H9 (cell line): Measurements from ENCODE around the gene CCR1. TPM values are rescaled to one million over a fixed set of nuclear protein-coding genes. Genes with fewer than 3 reads are reported as not detected.

Source experiments
- DNase-seq: peaks from one replicate; pipeline ENCODE4 v3.0.0-alpha.2; 2017
- H2AFZ ChIP-seq: one replicate; pipeline ENCODE4 v1.6.1; 2013; ENCODE audit warnings: mild to moderate bottlenecking, low read length, control low read depth, moderate library complexity
- H2AK5ac ChIP-seq: 2 replicates; pipeline ENCODE4 v1.6.1; 2013; ENCODE audit warnings: low read length, control low read depth, mixed read lengths; ENCODE audit not compliant: insufficient read length
- H2BK120ac ChIP-seq: one replicate; pipeline ENCODE4 v1.6.1; 2013; ENCODE audit warnings: low read depth, mild to moderate bottlenecking, low read length, control low read depth, inconsistent platforms; ENCODE audit not compliant: poor library complexity, severe bottlenecking
- H2BK12ac ChIP-seq: 2 replicates; pipeline ENCODE4 v1.6.1; 2013; ENCODE audit warnings: low read length, control low read depth, mixed read lengths, low read depth; ENCODE audit not compliant: insufficient read length
- H2BK15ac ChIP-seq: 2 replicates; pipeline ENCODE4 v1.6.1; 2013; ENCODE audit warnings: low read depth, low read length, control low read depth
- H2BK20ac ChIP-seq: one replicate; pipeline ENCODE4 v1.6.1; 2013; ENCODE audit warnings: low read depth, mild to moderate bottlenecking, low read length, control low read depth, inconsistent platforms; ENCODE audit not compliant: poor library complexity, severe bottlenecking
- H2BK5ac ChIP-seq: 2 replicates; pipeline ENCODE4 v1.6.1; 2013; ENCODE audit warnings: low read length, control low read depth, mixed read lengths; ENCODE audit not compliant: insufficient read length
- H3K14ac ChIP-seq: 2 replicates; pipeline ENCODE4 v1.6.1; 2013; ENCODE audit warnings: low read length, control low read depth; ENCODE audit not compliant: insufficient read depth
- H3K18ac ChIP-seq: 2 replicates; pipeline ENCODE4 v1.6.1; 2013; ENCODE audit warnings: low read depth, mild to moderate bottlenecking, mixed read lengths, low read length, control low read depth; ENCODE audit not compliant: insufficient read length
- H3K23ac ChIP-seq: 2 replicates; pipeline ENCODE4 v1.6.1; 2013; ENCODE audit warnings: low read length, control low read depth, mixed read lengths, low read depth; ENCODE audit not compliant: insufficient read length
- H3K23me2 ChIP-seq: 2 replicates; pipeline ENCODE4 v1.6.1; 2013; ENCODE audit warnings: low read depth, mild to moderate bottlenecking, mixed read lengths, low read length, control low read depth; ENCODE audit not compliant: insufficient read length, poor library complexity, severe bottlenecking
- H3K27ac ChIP-seq: 2 replicates; pipeline ENCODE4 v1.5.1; 2013; ENCODE audit warnings: low read length, control low read depth, mixed read lengths, low read depth; ENCODE audit not compliant: insufficient read length
- H3K27me3 ChIP-seq: 2 replicates; pipeline ENCODE4 v1.6.1; 2013; ENCODE audit warnings: low read length, control low read depth, inconsistent platforms; ENCODE audit not compliant: insufficient read depth
- H3K4ac ChIP-seq: 2 replicates; pipeline ENCODE4 v1.6.1; 2013; ENCODE audit warnings: low read depth, mild to moderate bottlenecking, control low read depth, inconsistent platforms, low read length, moderate library complexity
- H3K4me1 ChIP-seq: 2 replicates; pipeline ENCODE4 v1.6.1; 2013; ENCODE audit warnings: low read length, control low read depth, inconsistent platforms; ENCODE audit not compliant: insufficient read depth
- H3K4me2 ChIP-seq: 2 replicates; pipeline ENCODE4 v1.6.1; 2013; ENCODE audit warnings: low read length, control low read depth, mixed read lengths; ENCODE audit not compliant: insufficient read length, insufficient read depth
- H3K56ac ChIP-seq: 2 replicates; pipeline ENCODE4 v1.6.1; 2013; ENCODE audit warnings: low read depth, mild to moderate bottlenecking, mixed read lengths, low read length, control low read depth; ENCODE audit not compliant: insufficient read length
- H3K79me1 ChIP-seq: 2 replicates; pipeline ENCODE4 v1.6.1; 2013; ENCODE audit warnings: low read depth, mild to moderate bottlenecking, moderate library complexity, low read length, control low read depth, inconsistent platforms; ENCODE audit not compliant: insufficient read depth, poor library complexity, severe bottlenecking
- H3K79me2 ChIP-seq: 2 replicates; pipeline ENCODE4 v1.6.1; 2013; ENCODE audit warnings: low read length, control low read depth, inconsistent platforms; ENCODE audit not compliant: insufficient read depth
- H3K9ac ChIP-seq: 2 replicates; pipeline ENCODE4 v1.6.1; 2013; ENCODE audit warnings: low read length, control low read depth, mixed read lengths; ENCODE audit not compliant: insufficient read length; ENCODE audit errors: extremely low read depth
- H3K9me3 ChIP-seq: one replicate; pipeline ENCODE4 v1.6.1; 2013; ENCODE audit warnings: low read depth, low read length, inconsistent platforms; ENCODE audit not compliant: control insufficient read depth
- H3T11ph ChIP-seq: one replicate; pipeline ENCODE4 v1.6.1; 2013; ENCODE audit warnings: mild to moderate bottlenecking, low read length, control low read depth, inconsistent platforms
- H4K20me1 ChIP-seq: one replicate; pipeline ENCODE4 v1.6.1; 2013; ENCODE audit not compliant: control insufficient read depth, insufficient read length, insufficient read depth
- H4K5ac ChIP-seq: 2 replicates; pipeline ENCODE4 v1.6.1; 2013; ENCODE audit warnings: low read depth, mild to moderate bottlenecking, mixed read lengths, low read length, control low read depth; ENCODE audit not compliant: insufficient read length
- H4K8ac ChIP-seq: replicated peaks from 2 replicates; pipeline ENCODE4 v1.6.1; 2013; ENCODE audit warnings: low read length, control low read depth, mixed read lengths, low read depth; ENCODE audit not compliant: insufficient read length
- H4K91ac ChIP-seq: 2 replicates; pipeline ENCODE4 v1.6.1; 2013; ENCODE audit warnings: low read depth, mild to moderate bottlenecking, moderate library complexity, mixed read lengths, low read length, control low read depth; ENCODE audit not compliant: insufficient read length
- H3K27ac Mint-ChIP-seq, 3 experiments: 2 replicates in 2 of 3; 3 replicates in 1 of 3; pipeline ENCODE4 v1.8.0; 2020 to 2021; ENCODE audit warnings: mixed read lengths in 3 of 3, mild to moderate bottlenecking in 1 of 3, moderate library complexity in 1 of 3
- H3K27me3 Mint-ChIP-seq: 2 replicates; pipeline ENCODE4 v1.8.0; 2021; ENCODE audit warnings: low read depth, mild to moderate bottlenecking, moderate library complexity, mixed read lengths
- H3K36me3 Mint-ChIP-seq, 3 experiments: 2 replicates in 2 of 3; 3 replicates in 1 of 3; pipeline ENCODE4 v1.8.0; 2020 to 2021; ENCODE audit warnings: low read depth in 3 of 3, mixed read lengths in 3 of 3; ENCODE audit not compliant: insufficient read depth in 1 of 3
- H3K4me1 Mint-ChIP-seq, 2 experiments: 2 replicates each; pipeline ENCODE4 v1.8.0; 2020; ENCODE audit warnings: mixed read lengths in 2 of 2
- H3K4me3 Mint-ChIP-seq, 2 experiments: 2 replicates in 1 of 2; 3 replicates in 1 of 2; pipeline ENCODE4 v1.8.0; 2020 to 2021; ENCODE audit warnings: mild to moderate bottlenecking in 2 of 2, mixed read lengths in 2 of 2, moderate library complexity in 1 of 2
- H3K9me3 Mint-ChIP-seq, 2 experiments: 2 replicates in 1 of 2; 3 replicates in 1 of 2; pipeline ENCODE4 v1.8.0; 2020; ENCODE audit warnings: mild to moderate bottlenecking in 2 of 2, mixed read lengths in 2 of 2, moderate library complexity in 1 of 2
- WGBS: extraction: QIAGEN DNeasy Blood & Tissue Kit; methylation state at CpG from one replicate; pipeline ENCODE4 v1.1.7; 2013; ENCODE audit warnings: missing lambda C conversion rate, low lambda C conversion rate, mixed read lengths; ENCODE audit not compliant: insufficient read length; ENCODE audit errors: extremely low coverage; 5-methylcytosine and 5-hydroxymethylcytosine counted together
- total RNA-seq: library from RNA; stranded (reverse); gene quantifications from 2 replicates; pipeline ENCODE4 v1.2.1, GENCODE V29; 2021
- TF ChIP-seq, protein P1 (sequence below): fragments of 200-600 bp; sonication (generic); conservative IDR thresholded peaks from 3 replicates; pipeline ENCODE4 v1.8.0; 2021; ENCODE audit warnings: antibody characterized with exemption, mild to moderate bottlenecking

The CCR1 gene
- total RNA-seq, 1 experiment from 2014 or later, result not detected

DNA sequence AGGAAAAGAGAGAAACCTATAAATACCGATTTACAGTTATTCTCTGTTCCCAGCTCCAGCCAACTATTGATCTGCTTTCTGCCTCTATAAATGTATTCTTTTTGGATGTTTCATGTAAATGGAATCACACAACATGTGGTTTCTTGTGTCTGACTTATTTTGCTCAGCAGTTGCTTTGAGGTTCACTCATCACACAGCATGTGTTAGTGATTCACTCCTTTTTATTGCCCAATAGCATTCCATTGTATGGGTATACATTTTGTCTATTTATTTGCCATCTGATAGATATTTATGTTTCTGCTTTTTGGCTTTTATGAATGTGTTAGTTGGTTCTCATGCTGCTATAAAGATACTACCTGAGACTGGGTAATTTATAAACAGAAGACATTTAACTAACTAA lies 23.6 kb downstream of the CCR1 start:
- H3K4me1 ChIP-seq, result no peaks in the 10 kb centered on the region
- Mint-ChIP-seq H3K9me3 (peaks cover 5 to 11% of the 10 kb centered on the region in 2 experiments; a peak in 3 of 5 replicates), H3K27me3 (no peaks in the 10 kb centered on the region), H3K4me1 (no peaks in the 10 kb centered on the region), H3K27ac (no peak overlapping the region), H3K36me3 (no peaks in the 10 kb centered on the region), H3K4me3 (no peak overlapping the region)
- H2AK5ac ChIP-seq, result no peak overlapping the region
- no peaks in the 10 kb centered on the region for H3K79me1 ChIP-seq
- no peak overlapping the region for H3K4ac ChIP-seq
- H3K23ac ChIP-seq, result no peak overlapping the region
- no peaks in the 10 kb centered on the region for H4K20me1 ChIP-seq
- no CpG with 5 or more reads among the region's 1 CpG for WGBS
- no peaks in the 10 kb centered on the region for H3K79me2 ChIP-seq
- H2BK12ac ChIP-seq, result no peak overlapping the region
- H2BK120ac ChIP-seq, result no peak overlapping the region
- H4K8ac ChIP-seq, result no peak overlapping the region
- no peak overlapping the region for H2AFZ ChIP-seq
- H4K91ac ChIP-seq, result no peak overlapping the region
- no peak overlapping the region for H3K4me2 ChIP-seq
- no peaks in the 10 kb centered on the region for H3K23me2 ChIP-seq
- no peak overlapping the region for H3K18ac ChIP-seq
- H3K9me3 ChIP-seq, result no peaks in the 10 kb centered on the region
- TF ChIP-seq, protein P1, sequence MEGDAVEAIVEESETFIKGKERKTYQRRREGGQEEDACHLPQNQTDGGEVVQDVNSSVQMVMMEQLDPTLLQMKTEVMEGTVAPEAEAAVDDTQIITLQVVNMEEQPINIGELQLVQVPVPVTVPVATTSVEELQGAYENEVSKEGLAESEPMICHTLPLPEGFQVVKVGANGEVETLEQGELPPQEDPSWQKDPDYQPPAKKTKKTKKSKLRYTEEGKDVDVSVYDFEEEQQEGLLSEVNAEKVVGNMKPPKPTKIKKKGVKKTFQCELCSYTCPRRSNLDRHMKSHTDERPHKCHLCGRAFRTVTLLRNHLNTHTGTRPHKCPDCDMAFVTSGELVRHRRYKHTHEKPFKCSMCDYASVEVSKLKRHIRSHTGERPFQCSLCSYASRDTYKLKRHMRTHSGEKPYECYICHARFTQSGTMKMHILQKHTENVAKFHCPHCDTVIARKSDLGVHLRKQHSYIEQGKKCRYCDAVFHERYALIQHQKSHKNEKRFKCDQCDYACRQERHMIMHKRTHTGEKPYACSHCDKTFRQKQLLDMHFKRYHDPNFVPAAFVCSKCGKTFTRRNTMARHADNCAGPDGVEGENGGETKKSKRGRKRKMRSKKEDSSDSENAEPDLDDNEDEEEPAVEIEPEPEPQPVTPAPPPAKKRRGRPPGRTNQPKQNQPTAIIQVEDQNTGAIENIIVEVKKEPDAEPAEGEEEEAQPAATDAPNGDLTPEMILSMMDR, result no peak
- no peak overlapping the region for H2BK20ac ChIP-seq
- H3K14ac ChIP-seq, result no peak overlapping the region
- no peaks in the 10 kb centered on the region for H3K27me3 ChIP-seq
- DNase-seq, result no peak
- no peak overlapping the region for H2BK15ac ChIP-seq
- H4K5ac ChIP-seq, result no peak overlapping the region
- H2BK5ac ChIP-seq, result no peak overlapping the region
- H3K9ac ChIP-seq, result no peak overlapping the region
- H3K27ac ChIP-seq, result no peak overlapping the region
- H3T11ph ChIP-seq, result no peak overlapping the region
- no peak overlapping the region for H3K56ac ChIP-seq
